Gastroesophageal sphincter (tissue), 3 donors: ENCODE data around the gene SCN1B.

Experiments used
- CTCF ChIP-seq, 4 experiments: fragments of 200-600 bp in 2 of 4; fragments of 450-650 bp in 2 of 4; sonication (generic) in 1 of 4; IDR thresholded peaks; one replicate each; pipeline ENCODE4 v1.5.1; 2017 to 2019; ENCODE audit warnings: antibody characterized with exemption in 4 of 4, mild to moderate bottlenecking in 2 of 4, moderate library complexity in 2 of 4
- POLR2AphosphoS5 ChIP-seq: sonication (generic); formaldehyde crosslinking; IDR thresholded peaks from one replicate; pipeline ENCODE4 v1.6.1; 2017; ENCODE audit warnings: antibody characterized with exemption

GRCh38 chr19:35005256-35005977 lies 24.9 kb upstream of the SCN1B start:
- TF ChIP-seq CTCF (IDR thresholded peaks at IDR 0.05) (no peak), POLR2AphosphoS5 (no peak)
